Ovary (tissue), 9 donors: ENCODE data around the gene SHMT2. TPM values are rescaled to one million over a fixed set of nuclear protein-coding genes. Genes with fewer than 3 reads are reported as not detected.

ENCODE experiments used
- DNase-seq, 5 donors: peaks; one replicate each; pipeline ENCODE4 v3.0.0-alpha.2; 2019 to 2020
- H3K27ac ChIP-seq, 2 donors: fragments of 200-600 bp; one replicate each; pipeline versions ENCODE4 v1.5.1 to v1.8.0; 2019 to 2022
- H3K27me3 ChIP-seq: fragments of 200-600 bp; one replicate; pipeline ENCODE4 v1.8.0; 2022
- H3K36me3 ChIP-seq: fragments of 200-600 bp; sonication (generic); one replicate; pipeline ENCODE4 v1.5.1; 2019
- H3K4me1 ChIP-seq: one replicate; pipeline ENCODE4 v1.8.1; 2013; ENCODE audit warnings: mild to moderate bottlenecking, moderate library complexity; ENCODE audit not compliant: insufficient read depth
- H3K4me3 ChIP-seq: fragments of 200-600 bp; sonication (generic); one replicate; pipeline ENCODE4 v1.5.1; 2017
- H3K9me3 ChIP-seq, 2 donors: fragments of 200-600 bp in 1 of 2; sonication (generic) in 1 of 2; one replicate each; pipeline versions ENCODE4 v1.5.1 to v1.8.1; 2013 to 2019; ENCODE audit warnings: mild to moderate bottlenecking in 1 of 2, moderate library complexity in 1 of 2
- EP300 ChIP-seq: sonication (generic); formaldehyde crosslinking; IDR thresholded peaks from one replicate; pipeline ENCODE4 v1.6.1; 2017; ENCODE audit warnings: antibody characterized with exemption
- POLR2A ChIP-seq: fragments of 450-650 bp; IDR thresholded peaks from one replicate; pipeline ENCODE4 v1.6.1; 2017; ENCODE audit warnings: antibody characterized with exemption, mild to moderate bottlenecking, moderate library complexity
- WGBS, 3 donors: extraction: QIAGEN DNeasy Blood & Tissue Kit in 1 of 3; methylation state at CpG; one replicate each; pipeline versions ENCODE4 v1.1.5 to v1.1.7; 2013 to 2017; 5-methylcytosine and 5-hydroxymethylcytosine counted together
- intact Hi-C, 4 donors: fragments of 100-400 bp; cut with DNase I; formaldehyde crosslinking; loops; one replicate each; pipeline versions ENCODE4 v1.11.0 to v1.15.1; 2022 to 2023
- polyA plus RNA-seq, 2 donors: library from polyadenylated mRNA; stranded (reverse); fragments of 200-250 nt in 1 of 2; fragments of 350-450 nt in 1 of 2; fragmentation: Illumina TruSeq in 1 of 2; extraction: RNeasy Lipid Tissue Mini Kit (QIAGEN cat#74804) in 1 of 2; gene quantifications; one replicate each; pipeline ENCODE4 v1.2.3, GENCODE V29; 2013 to 2014
- total RNA-seq, 7 donors: library from RNA; depleted of rRNA in 2 of 7; stranded (reverse); fragments of >200 nt in 2 of 7; fragmentation: NEBNext Ultra II Directional in 3 of 7; extraction: Animal tissue kit (Norgen Biotek cat#: 25700) in 3 of 7; gene quantifications; one replicate each; pipeline versions ENCODE4 v1.1.0 to v1.2.4, GENCODE V29; 2016 to 2023
- TF ChIP-seq, protein P1 (sequence below), 3 donors: fragments of 450-650 bp in 2 of 3; fragments of 200-600 bp in 1 of 3; IDR thresholded peaks; one replicate each; pipeline versions ENCODE4 v1.5.1 to v1.8.0; 2016 to 2022; ENCODE audit warnings: antibody characterized with exemption in 3 of 3, mild to moderate bottlenecking in 1 of 3
- donor health status: DM: no; HTN: no; CAD: no; lungs with moderate emphysema.
- donor health status: DM: no; HTN: no; CAD: no.
- donor health status: Bipolar disorder and iron deficiency.
- donor health status: DM: yes; HTN: yes; CAD: no.
- donor health status: DM: no; HTN: no; CAD: no.
- donor health status: DM: yes; HTN: yes; CAD: no.

Gene SHMT2
- total and polyA plus RNA-seq, 9 donors, result 23.0 to 185 (median 42.0) TPM

DNA sequence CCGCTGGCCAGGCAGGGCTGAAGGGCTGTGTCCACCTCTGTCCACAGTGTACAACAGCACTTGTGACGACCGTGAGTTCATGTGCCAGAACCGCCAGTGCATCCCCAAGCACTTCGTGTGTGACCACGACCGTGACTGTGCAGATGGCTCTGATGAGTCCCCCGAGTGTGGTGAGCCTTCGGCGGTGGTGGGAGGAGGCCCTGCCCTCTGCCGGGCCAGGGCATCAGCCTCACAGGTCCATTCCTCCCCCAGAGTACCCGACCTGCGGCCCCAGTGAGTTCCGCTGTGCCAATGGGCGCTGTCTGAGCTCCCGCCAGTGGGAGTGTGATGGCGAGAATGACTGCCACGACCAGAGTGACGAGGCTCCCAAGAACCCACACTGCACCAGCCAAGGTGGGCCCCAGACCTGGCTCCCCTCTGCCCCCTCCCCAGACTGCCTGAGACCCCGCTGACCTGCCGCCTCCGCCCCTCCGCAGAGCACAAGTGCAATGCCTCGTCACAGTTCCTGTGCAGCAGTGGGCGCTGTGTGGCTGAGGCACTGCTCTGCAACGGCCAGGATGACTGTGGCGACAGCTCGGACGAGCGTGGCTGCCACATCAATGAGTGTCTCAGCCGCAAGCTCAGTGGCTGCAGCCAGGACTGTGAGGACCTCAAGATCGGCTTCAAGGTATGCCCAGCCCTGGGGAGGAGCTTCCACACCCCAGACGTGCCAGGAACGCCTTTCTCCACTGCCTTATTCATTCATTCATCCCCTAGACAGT lies 33.7 kb upstream of the SHMT2 start:
- Histone ChIP-seq H3K27ac (no peak overlapping the region), H3K4me1 (no peaks in the 10 kb centered on the region), H3K4me3 (no peak overlapping the region), H3K9me3 (no peaks in the 10 kb centered on the region), H3K27me3 (no peaks in the 10 kb centered on the region), H3K36me3 (peaks cover 4% of the 10 kb centered on the region)
- intact Hi-C loops, result no loop called here
- DNase-seq, result no peak
- WGBS, 3 donors, result 79 to 80% (median 80%) methylated on average over 28 to 34 of the region's 34 CpGs
- TF ChIP-seq EP300, result no peak
- no peak for TF ChIP-seq POLR2A
- TF ChIP-seq, protein P1, sequence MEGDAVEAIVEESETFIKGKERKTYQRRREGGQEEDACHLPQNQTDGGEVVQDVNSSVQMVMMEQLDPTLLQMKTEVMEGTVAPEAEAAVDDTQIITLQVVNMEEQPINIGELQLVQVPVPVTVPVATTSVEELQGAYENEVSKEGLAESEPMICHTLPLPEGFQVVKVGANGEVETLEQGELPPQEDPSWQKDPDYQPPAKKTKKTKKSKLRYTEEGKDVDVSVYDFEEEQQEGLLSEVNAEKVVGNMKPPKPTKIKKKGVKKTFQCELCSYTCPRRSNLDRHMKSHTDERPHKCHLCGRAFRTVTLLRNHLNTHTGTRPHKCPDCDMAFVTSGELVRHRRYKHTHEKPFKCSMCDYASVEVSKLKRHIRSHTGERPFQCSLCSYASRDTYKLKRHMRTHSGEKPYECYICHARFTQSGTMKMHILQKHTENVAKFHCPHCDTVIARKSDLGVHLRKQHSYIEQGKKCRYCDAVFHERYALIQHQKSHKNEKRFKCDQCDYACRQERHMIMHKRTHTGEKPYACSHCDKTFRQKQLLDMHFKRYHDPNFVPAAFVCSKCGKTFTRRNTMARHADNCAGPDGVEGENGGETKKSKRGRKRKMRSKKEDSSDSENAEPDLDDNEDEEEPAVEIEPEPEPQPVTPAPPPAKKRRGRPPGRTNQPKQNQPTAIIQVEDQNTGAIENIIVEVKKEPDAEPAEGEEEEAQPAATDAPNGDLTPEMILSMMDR (IDR thresholded peaks at IDR 0.05), result no peak

DNA sequence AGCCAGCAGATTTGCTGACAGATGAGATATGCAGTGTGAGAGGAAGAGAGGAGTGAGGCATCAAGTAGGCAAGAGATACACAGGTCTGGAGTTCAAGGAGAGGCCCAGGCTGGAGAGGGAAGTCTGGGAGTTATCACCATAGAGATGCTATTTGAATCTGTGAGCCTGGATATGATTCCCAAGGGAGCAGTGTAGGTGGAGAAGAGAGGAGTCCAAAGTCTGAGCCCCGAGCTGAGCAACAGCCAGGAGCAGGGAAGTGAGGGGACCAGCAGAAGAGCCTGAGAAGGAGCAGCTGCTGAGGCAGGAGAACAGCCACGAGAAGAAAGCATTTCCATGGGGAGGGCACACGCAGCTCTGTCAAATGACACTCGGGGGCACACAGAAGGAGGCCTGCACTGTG lies 33.1 kb upstream of the SHMT2 start:
- H3K4me3 ChIP-seq, result no peak overlapping the region
- H3K36me3 ChIP-seq, result peaks cover 4% of the 10 kb centered on the region
- H3K27me3 ChIP-seq, result no peaks in the 10 kb centered on the region
- intact Hi-C loops, result no loop called here
- H3K27ac ChIP-seq, result no peak overlapping the region
- no peak for DNase-seq
- TF ChIP-seq EP300, result no peak
- TF ChIP-seq, protein P1 (IDR thresholded peaks at IDR 0.05), result no peak
- TF ChIP-seq POLR2A, result no peak
- no peaks in the 10 kb centered on the region for H3K4me1 ChIP-seq
- WGBS, 3 donors, result 29 to 52% (median 43%) methylated on average over 4 of the region's 4 CpGs
- H3K9me3 ChIP-seq, result no peaks in the 10 kb centered on the region

DNA sequence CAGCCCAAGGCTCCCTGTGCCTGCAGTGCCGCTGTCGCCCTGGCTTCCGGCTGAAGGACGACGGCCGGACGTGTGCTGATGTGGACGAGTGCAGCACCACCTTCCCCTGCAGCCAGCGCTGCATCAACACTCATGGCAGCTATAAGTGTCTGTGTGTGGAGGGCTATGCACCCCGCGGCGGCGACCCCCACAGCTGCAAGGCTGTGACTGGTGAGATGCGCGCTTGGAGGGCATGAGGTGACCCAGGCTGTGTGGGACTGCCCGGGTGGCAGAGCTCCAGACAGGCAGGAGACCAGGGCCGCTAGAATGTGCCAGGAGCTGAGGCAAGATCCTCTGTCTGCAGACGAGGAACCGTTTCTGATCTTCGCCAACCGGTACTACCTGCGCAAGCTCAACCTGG lies 32.6 kb upstream of the SHMT2 start:
- H3K27ac ChIP-seq, result no peak overlapping the region
- H3K9me3 ChIP-seq, result no peaks in the 10 kb centered on the region
- H3K27me3 ChIP-seq, result no peaks in the 10 kb centered on the region
- intact Hi-C loops, result no loop called here
- no peak for TF ChIP-seq POLR2A
- TF ChIP-seq, protein P1 (IDR thresholded peaks at IDR 0.05), result no peak
- no peak for TF ChIP-seq EP300
- peaks cover 4% of the 10 kb centered on the region for H3K36me3 ChIP-seq
- 83 to 85% (median 83%) methylated on average over 17 to 22 of the region's 22 CpGs for WGBS, 3 donors
- no peak overlapping the region for H3K4me3 ChIP-seq
- H3K4me1 ChIP-seq, result no peaks in the 10 kb centered on the region
- DNase-seq, result no peak

DNA sequence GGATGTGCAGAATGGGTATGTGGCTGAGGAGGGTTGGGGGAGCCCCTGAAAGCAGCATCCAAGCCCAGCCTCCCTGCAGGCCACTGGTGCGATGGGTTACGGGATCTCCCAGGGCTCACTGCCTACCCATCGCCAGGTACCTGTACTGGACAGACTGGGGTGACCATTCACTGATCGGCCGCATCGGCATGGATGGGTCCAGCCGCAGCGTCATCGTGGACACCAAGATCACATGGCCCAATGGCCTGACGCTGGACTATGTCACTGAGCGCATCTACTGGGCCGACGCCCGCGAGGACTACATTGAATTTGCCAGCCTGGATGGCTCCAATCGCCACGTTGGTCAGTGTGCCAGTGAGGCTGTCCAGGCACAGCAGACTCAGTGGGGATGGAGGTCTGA lies 31.2 kb upstream of the SHMT2 start:
- 87 to 89% (median 87%) methylated on average over 17 of the region's 17 CpGs for WGBS, 3 donors
- Histone ChIP-seq H3K27me3 (no peaks in the 10 kb centered on the region), H3K9me3 (no peaks in the 10 kb centered on the region), H3K27ac (no peak overlapping the region), H3K4me3 (no peak overlapping the region), H3K4me1 (no peaks in the 10 kb centered on the region), H3K36me3 (peaks cover 4% of the 10 kb centered on the region)
- intact Hi-C loops, result no loop called here
- TF ChIP-seq, protein P1 (IDR thresholded peaks at IDR 0.05), result no peak
- TF ChIP-seq EP300, result no peak
- no peak for TF ChIP-seq POLR2A
- no peak for DNase-seq
